Brain microvascular endothelial cell (primary cell): ENCODE results near the gene DDX17.

Experiments used
- DNase-seq: peaks from one replicate; pipeline ENCODE4 v3.0.0-alpha.2; 2020
- H3K27ac ChIP-seq: fragments of 250-450 bp; sonication (Bioruptor Pico); 2 replicates; pipeline ENCODE4 v1.5.1; 2020; ENCODE audit warnings: mild to moderate bottlenecking, moderate library complexity
- H3K27me3 ChIP-seq: fragments of 250-450 bp; sonication (Bioruptor Pico); replicated peaks from 2 replicates; pipeline ENCODE4 v1.5.1; 2020; ENCODE audit warnings: mild to moderate bottlenecking
- H3K36me3 ChIP-seq: fragments of 250-450 bp; sonication (Bioruptor Pico); replicated peaks from 2 replicates; pipeline ENCODE4 v1.5.1; 2020; ENCODE audit warnings: mild to moderate bottlenecking
- H3K4me3 ChIP-seq: 2 replicates; pipeline ENCODE4 v1.5.1; 2011; ENCODE audit warnings: low read depth, mild to moderate bottlenecking, control low read depth, low read length, moderate library complexity
- in situ Hi-C: cut with HindIII; loops from 2 replicates; pipeline ENCODE4 v1.10.0; 2017; ENCODE audit warnings: low sequenced_read_pairs, low pct_ligation_motif_present
- TF ChIP-seq, protein P1 (sequence below): IDR thresholded peaks from 2 replicates; pipeline ENCODE4 v1.5.1; 2011; ENCODE audit warnings: low read depth, mild to moderate bottlenecking, moderate library complexity, low read length, control low read depth, inconsistent platforms; ENCODE audit errors: missing control alignments

DDX17 gene

GRCh38 chr22:38481871-38482332 is 24.2 kb downstream of the DDX17 start:
- Histone ChIP-seq H3K4me3 (no peak overlapping the region), H3K27ac (no peak overlapping the region), H3K36me3 (peaks cover 89% of the 10 kb centered on the region), H3K27me3 (no peaks in the 10 kb centered on the region)
- no peak for DNase-seq
- TF ChIP-seq, protein P1, sequence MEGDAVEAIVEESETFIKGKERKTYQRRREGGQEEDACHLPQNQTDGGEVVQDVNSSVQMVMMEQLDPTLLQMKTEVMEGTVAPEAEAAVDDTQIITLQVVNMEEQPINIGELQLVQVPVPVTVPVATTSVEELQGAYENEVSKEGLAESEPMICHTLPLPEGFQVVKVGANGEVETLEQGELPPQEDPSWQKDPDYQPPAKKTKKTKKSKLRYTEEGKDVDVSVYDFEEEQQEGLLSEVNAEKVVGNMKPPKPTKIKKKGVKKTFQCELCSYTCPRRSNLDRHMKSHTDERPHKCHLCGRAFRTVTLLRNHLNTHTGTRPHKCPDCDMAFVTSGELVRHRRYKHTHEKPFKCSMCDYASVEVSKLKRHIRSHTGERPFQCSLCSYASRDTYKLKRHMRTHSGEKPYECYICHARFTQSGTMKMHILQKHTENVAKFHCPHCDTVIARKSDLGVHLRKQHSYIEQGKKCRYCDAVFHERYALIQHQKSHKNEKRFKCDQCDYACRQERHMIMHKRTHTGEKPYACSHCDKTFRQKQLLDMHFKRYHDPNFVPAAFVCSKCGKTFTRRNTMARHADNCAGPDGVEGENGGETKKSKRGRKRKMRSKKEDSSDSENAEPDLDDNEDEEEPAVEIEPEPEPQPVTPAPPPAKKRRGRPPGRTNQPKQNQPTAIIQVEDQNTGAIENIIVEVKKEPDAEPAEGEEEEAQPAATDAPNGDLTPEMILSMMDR: no peak
- in situ Hi-C loops: no loop called here

DNA sequence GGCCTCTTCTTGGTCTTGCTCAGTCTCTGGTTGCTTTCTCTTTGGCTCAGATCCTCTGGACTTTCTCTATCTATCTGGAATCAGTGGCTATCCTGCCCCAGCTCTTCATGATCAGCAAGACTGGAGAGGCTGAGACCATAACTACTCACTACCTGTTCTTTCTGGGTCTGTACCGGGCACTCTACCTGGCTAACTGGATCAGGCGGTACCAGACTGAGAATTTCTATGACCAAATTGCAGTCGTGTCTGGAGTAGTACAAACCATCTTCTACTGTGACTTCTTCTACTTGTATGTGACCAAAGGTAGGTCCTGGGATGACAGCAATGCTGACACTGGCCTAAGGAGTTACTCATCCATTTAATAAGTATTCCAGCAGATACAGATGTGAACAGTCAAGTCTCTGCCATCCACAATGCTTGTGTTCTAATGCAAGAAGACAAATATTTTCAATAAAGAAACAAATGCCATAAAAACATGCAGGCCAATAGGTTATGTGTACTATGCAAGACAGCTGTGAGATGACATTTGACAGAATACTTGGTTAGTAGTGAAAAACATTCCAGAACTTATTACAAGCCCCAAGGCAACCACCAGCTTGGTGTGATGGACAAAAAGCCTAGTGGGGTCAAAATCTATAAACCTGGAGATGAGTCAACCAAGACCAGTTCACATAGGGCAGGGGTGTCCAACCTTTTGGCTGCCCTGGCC is 24.8 kb downstream of the DDX17 start:
- in situ Hi-C loops: no loop called here
- DNase-seq: no peak
- peaks cover 85% of the 10 kb centered on the region for H3K36me3 ChIP-seq
- TF ChIP-seq, protein P1: no peak
- H3K27ac ChIP-seq: no peak overlapping the region
- no peak overlapping the region for H3K4me3 ChIP-seq
- no peaks in the 10 kb centered on the region for H3K27me3 ChIP-seq

- in situ Hi-C loops: no loop called here
- TF ChIP-seq, protein P1: no peak
- DNase-seq: no peak
- no peak overlapping the region for H3K27ac ChIP-seq
- no peak overlapping the region for H3K4me3 ChIP-seq
- H3K36me3 ChIP-seq: peaks cover 83% of the 10 kb centered on the region
- H3K27me3 ChIP-seq: no peaks in the 10 kb centered on the region
Observed at GRCh38 chr22:38479096-38479837, 26.8 kb downstream of the DDX17 start.

DNA sequence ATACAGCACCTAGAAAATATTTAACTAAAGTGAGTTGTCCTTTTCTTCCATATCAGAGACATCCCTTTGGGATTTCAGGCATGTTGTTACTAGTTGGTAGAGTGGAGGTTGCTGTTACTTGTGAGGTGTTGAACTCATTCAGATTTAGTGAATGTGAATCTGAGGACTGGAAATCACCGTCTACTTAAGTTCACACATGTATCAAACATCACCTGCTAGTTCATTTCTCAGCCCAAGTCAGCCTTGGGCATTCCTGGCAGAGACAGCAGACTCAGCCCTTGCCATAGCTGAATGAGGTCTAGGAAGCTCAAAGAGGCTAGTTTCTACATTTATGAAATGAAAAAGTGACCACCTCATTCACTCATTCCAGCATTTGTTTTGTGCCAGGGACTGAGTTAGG is 28.5 kb downstream of the DDX17 start:
- peaks cover 71% of the 10 kb centered on the region for H3K36me3 ChIP-seq
- TF ChIP-seq, protein P1: no peak
- H3K27ac ChIP-seq: no peak overlapping the region
- no peak for DNase-seq
- H3K4me3 ChIP-seq: no peak overlapping the region
- no peaks in the 10 kb centered on the region for H3K27me3 ChIP-seq
- in situ Hi-C loops: no loop called here

GRCh38 chr22:38474003-38474607 is 32.0 kb downstream of the DDX17 start:
- Histone ChIP-seq H3K36me3 (peaks cover 36% of the 10 kb centered on the region), H3K27me3 (no peaks in the 10 kb centered on the region), H3K27ac (no peak overlapping the region), H3K4me3 (no peak overlapping the region)
- in situ Hi-C loops: no loop called here
- TF ChIP-seq, protein P1: no peak
- DNase-seq: no peak
